K562 (cell line): ENCODE results near the gene OR4D9. TPM values are rescaled to one million over a fixed set of nuclear protein-coding genes. Genes with fewer than 3 reads are reported as not detected.

ENCODE experiments used
- CXXC5 ChIP-seq: fragments of 250-450 bp; sonication (Bioruptor Pico); IDR thresholded peaks from 2 replicates; pipeline ENCODE4 v1.8.0; 2022; ENCODE audit warnings: inconsistent platforms, mild to moderate bottlenecking, moderate library complexity
- HDAC1 ChIP-seq, 2 experiments: fragments of 450-650 bp; IDR thresholded peaks; 2 replicates each; pipeline ENCODE4 v1.6.1; 2016 to 2017; ENCODE audit warnings: inconsistent platforms in 1 of 2, mild to moderate bottlenecking in 1 of 2, moderate library complexity in 1 of 2
- L3MBTL2 ChIP-seq: fragments of 450-650 bp; IDR thresholded peaks from 2 replicates; pipeline ENCODE4 v1.6.1; 2016; ENCODE audit warnings: mild to moderate bottlenecking, moderate library complexity
- NEUROD1 ChIP-seq: fragments of 150-350 bp; IDR thresholded peaks from 2 replicates; pipeline ENCODE4 v1.6.1; 2014; ENCODE audit warnings: borderline replicate concordance, low read length, low read depth; ENCODE audit not compliant: partially characterized antibody
- NR2C1 ChIP-seq, 2 experiments: fragments of 450-650 bp; IDR thresholded peaks; 2 replicates each; pipeline ENCODE4 v1.6.1; 2017; ENCODE audit warnings: mild to moderate bottlenecking in 2 of 2, antibody characterized with exemption in 1 of 2, inconsistent platforms in 1 of 2, missing compliant biosample characterization in 1 of 2, missing genetic modification characterization in 1 of 2
- PML ChIP-seq: IDR thresholded peaks from 2 replicates; pipeline ENCODE4 v1.6.1; 2012; ENCODE audit warnings: low read length, inconsistent platforms
- RBM15 ChIP-seq: fragments of 200-400 bp; formaldehyde crosslinking; IDR thresholded peaks from 2 replicates; pipeline ENCODE4 v1.6.1; 2018; ENCODE audit warnings: mild to moderate bottlenecking, low read length, moderate library complexity; ENCODE audit not compliant: insufficient read depth
- RBM22 ChIP-seq: fragments of 200-400 bp; formaldehyde crosslinking; IDR thresholded peaks from 2 replicates; pipeline ENCODE4 v1.6.1; 2018; ENCODE audit warnings: low read length, low read depth; ENCODE audit not compliant: poor library complexity, severe bottlenecking
- RCOR1 ChIP-seq, 2 experiments: IDR thresholded peaks; 2 replicates each; pipeline ENCODE4 v1.6.1; 2012; ENCODE audit warnings: low read depth in 2 of 2, low read length in 2 of 2, borderline replicate concordance in 1 of 2, improper control_type of control experiment in 1 of 2
- SP1 ChIP-seq: sonication (generic); formaldehyde crosslinking; IDR thresholded peaks from 2 replicates; pipeline ENCODE4 v1.8.1; 2022; ENCODE audit warnings: mild to moderate bottlenecking, missing genetic modification reagents
- YBX1 ChIP-seq: fragments of 450-650 bp; IDR thresholded peaks from 2 replicates; pipeline ENCODE4 v1.7.1; 2016; ENCODE audit warnings: mild to moderate bottlenecking
- ZFP1 ChIP-seq: fragments of 450-650 bp; formaldehyde crosslinking; IDR thresholded peaks from 2 replicates; pipeline ENCODE4 v1.4.0; 2020; ENCODE audit warnings: mild to moderate bottlenecking, mixed read lengths
- ZNF551 ChIP-seq: fragments of 250-450 bp; sonication (Bioruptor Pico); IDR thresholded peaks from 2 replicates; pipeline ENCODE4 v1.5.0; 2021; ENCODE audit warnings: mild to moderate bottlenecking, moderate library complexity
- polyA plus RNA-seq, 8 experiments: library from polyadenylated mRNA; depleted of rRNA in 4 of 8; stranded (reverse) in 5 of 8; unstranded in 3 of 8; fragments of >200 nt; fragmentation: Nextera tagmentation in 2 of 8; fragmentation: Illumina TruSeq in 1 of 8; extraction: Ambion mirVana in 2 of 8; extraction: Trizol in 1 of 8; gene quantifications; 2 replicates each; pipeline versions ENCODE4 v1.2.1 to v1.2.3, GENCODE V29; 2011 to 2014; ENCODE audit warnings: inconsistent platforms in 1 of 8, missing spikeins in 1 of 8
- total RNA-seq, 7 experiments: library from RNA; depleted of rRNA in 6 of 7; stranded (reverse); fragments of >200 nt in 6 of 7; fragmentation: Illumina TruSeq in 2 of 7; extraction: Trizol in 2 of 7; gene quantifications; 2 replicates each; pipeline versions ENCODE4 v1.2.1 to v1.2.3, GENCODE V29; 2011 to 2021; ENCODE audit warnings: low replicate concordance in 1 of 7
- TF ChIP-seq, protein P1 (sequence below): fragments of 450-650 bp; IDR thresholded peaks from 2 replicates; pipeline ENCODE4 v1.7.1; 2018; ENCODE audit warnings: mild to moderate bottlenecking, low read depth; ENCODE audit not compliant: partially characterized antibody
- TF ChIP-seq, protein P2 (sequence below): fragments of 450-650 bp; IDR thresholded peaks from 2 replicates; pipeline ENCODE4 v1.6.1; 2016; ENCODE audit warnings: low read depth, mild to moderate bottlenecking, moderate library complexity
- TF ChIP-seq, protein P3 (sequence below), 2 experiments: fragments of 450-650 bp; IDR thresholded peaks; 2 replicates each; pipeline ENCODE4 v1.6.1; 2018; ENCODE audit warnings: mild to moderate bottlenecking in 2 of 2, low read depth in 1 of 2; ENCODE audit not compliant: partially characterized antibody in 2 of 2
- TF ChIP-seq, protein P4 (sequence below): IDR thresholded peaks from 2 replicates; pipeline ENCODE4 v1.6.1; 2012; ENCODE audit warnings: low read depth, low read length, improper control_type of control experiment, borderline replicate concordance

OR4D9 gene
- total and polyA plus RNA-seq, 9 of the 15 experiments (the other 6 are each of a cell fraction or from before 2014, with no cell fraction given) = not detected

DNA sequence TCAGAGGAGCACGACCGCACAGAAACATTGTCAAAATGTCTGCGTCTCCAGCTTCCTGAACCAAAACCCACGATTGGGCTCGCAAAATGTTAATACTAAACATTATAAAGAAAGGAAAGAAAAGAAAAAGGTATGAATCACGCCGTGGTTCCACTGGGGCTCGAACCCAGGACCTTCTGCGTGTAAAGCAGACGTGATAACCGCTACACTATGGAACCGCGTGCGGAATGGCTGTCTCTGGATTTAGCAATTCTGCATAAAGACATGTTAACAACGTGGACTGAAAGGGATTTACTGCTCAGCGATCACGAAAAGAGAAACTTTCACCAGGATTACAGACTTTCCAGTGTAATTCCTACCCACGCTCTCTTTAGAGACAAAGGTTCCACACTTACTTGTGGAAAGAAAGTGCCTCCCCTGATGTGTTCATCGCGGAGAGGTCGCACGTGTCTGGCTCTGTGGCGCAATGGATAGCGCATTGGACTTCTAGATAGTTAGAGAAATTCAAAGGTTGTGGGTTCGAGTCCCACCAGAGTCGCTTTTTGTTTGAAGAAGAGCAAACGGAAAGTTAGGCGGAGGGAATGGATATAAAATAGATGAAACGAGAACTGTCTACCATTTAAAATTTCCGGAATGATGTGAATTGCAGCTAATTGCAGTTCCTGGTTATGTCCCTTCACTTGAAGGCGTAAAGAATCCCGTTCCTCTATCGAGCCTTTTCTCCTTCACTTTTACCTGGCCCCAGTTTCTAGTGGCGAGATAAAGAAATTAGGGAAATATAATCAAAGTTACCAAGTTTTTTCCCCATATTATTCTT lies 39.7 kb downstream of the OR4D9 start (continued):
- TF ChIP-seq CXXC5 (CRISPR knock-in tag) (peak; percentile 58), SP1 (CRISPR knock-in tag) (no peak), RBM15 (no peak), RCOR1 (IDR thresholded peaks at IDR 0.05; ENCODE audit: borderline replicate concordance in 1 of 2, low read depth in 2 of 2, low read length in 2 of 2) (peak in 1 of 2 experiments; percentile 56; a peak in 1 of 4 replicates), PML (peak; percentile 16; the same call in 1 of the 2 replicates), ZFP1 (CRISPR knock-in tag) (peak; percentile 41; the same call in 1 of the 2 replicates), YBX1 (no peak), NR2C1 (IDR thresholded peaks at IDR 0.05) (0 out of 2 replicates have a peak, but pooled peaks have one; percentile 22), NR2C1 (tag; IDR thresholded peaks at IDR 0.05) (no peak), L3MBTL2 (peak; percentile 96), NEUROD1 (no peak), ZNF551 (CRISPR knock-in tag) (0 out of 2 replicates have a peak, but pooled peaks have one; percentile 15), RBM22 (no peak), HDAC1 (IDR thresholded peaks at IDR 0.05) (peak; percentile 71 to 100)
- TF ChIP-seq, protein P1, sequence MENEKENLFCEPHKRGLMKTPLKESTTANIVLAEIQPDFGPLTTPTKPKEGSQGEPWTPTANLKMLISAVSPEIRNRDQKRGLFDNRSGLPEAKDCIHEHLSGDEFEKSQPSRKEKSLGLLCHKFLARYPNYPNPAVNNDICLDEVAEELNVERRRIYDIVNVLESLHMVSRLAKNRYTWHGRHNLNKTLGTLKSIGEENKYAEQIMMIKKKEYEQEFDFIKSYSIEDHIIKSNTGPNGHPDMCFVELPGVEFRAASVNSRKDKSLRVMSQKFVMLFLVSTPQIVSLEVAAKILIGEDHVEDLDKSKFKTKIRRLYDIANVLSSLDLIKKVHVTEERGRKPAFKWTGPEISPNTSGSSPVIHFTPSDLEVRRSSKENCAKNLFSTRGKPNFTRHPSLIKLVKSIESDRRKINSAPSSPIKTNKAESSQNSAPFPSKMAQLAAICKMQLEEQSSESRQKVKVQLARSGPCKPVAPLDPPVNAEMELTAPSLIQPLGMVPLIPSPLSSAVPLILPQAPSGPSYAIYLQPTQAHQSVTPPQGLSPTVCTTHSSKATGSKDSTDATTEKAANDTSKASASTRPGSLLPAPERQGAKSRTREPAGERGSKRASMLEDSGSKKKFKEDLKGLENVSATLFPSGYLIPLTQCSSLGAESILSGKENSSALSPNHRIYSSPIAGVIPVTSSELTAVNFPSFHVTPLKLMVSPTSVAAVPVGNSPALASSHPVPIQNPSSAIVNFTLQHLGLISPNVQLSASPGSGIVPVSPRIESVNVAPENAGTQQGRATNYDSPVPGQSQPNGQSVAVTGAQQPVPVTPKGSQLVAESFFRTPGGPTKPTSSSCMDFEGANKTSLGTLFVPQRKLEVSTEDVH = peak; percentile 49
- TF ChIP-seq, protein P2, sequence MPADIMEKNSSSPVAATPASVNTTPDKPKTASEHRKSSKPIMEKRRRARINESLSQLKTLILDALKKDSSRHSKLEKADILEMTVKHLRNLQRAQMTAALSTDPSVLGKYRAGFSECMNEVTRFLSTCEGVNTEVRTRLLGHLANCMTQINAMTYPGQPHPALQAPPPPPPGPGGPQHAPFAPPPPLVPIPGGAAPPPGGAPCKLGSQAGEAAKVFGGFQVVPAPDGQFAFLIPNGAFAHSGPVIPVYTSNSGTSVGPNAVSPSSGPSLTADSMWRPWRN = peak; percentile 45; the same call in 1 of the 2 replicates
- TF ChIP-seq, protein P3, sequence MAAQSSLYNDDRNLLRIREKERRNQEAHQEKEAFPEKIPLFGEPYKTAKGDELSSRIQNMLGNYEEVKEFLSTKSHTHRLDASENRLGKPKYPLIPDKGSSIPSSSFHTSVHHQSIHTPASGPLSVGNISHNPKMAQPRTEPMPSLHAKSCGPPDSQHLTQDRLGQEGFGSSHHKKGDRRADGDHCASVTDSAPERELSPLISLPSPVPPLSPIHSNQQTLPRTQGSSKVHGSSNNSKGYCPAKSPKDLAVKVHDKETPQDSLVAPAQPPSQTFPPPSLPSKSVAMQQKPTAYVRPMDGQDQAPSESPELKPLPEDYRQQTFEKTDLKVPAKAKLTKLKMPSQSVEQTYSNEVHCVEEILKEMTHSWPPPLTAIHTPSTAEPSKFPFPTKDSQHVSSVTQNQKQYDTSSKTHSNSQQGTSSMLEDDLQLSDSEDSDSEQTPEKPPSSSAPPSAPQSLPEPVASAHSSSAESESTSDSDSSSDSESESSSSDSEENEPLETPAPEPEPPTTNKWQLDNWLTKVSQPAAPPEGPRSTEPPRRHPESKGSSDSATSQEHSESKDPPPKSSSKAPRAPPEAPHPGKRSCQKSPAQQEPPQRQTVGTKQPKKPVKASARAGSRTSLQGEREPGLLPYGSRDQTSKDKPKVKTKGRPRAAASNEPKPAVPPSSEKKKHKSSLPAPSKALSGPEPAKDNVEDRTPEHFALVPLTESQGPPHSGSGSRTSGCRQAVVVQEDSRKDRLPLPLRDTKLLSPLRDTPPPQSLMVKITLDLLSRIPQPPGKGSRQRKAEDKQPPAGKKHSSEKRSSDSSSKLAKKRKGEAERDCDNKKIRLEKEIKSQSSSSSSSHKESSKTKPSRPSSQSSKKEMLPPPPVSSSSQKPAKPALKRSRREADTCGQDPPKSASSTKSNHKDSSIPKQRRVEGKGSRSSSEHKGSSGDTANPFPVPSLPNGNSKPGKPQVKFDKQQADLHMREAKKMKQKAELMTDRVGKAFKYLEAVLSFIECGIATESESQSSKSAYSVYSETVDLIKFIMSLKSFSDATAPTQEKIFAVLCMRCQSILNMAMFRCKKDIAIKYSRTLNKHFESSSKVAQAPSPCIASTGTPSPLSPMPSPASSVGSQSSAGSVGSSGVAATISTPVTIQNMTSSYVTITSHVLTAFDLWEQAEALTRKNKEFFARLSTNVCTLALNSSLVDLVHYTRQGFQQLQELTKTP (IDR thresholded peaks at IDR 0.05; ENCODE audit: low read depth in 1 of 2, partially characterized antibody in 2 of 2) = peak; percentile 12 to 19
- TF ChIP-seq, protein P4, sequence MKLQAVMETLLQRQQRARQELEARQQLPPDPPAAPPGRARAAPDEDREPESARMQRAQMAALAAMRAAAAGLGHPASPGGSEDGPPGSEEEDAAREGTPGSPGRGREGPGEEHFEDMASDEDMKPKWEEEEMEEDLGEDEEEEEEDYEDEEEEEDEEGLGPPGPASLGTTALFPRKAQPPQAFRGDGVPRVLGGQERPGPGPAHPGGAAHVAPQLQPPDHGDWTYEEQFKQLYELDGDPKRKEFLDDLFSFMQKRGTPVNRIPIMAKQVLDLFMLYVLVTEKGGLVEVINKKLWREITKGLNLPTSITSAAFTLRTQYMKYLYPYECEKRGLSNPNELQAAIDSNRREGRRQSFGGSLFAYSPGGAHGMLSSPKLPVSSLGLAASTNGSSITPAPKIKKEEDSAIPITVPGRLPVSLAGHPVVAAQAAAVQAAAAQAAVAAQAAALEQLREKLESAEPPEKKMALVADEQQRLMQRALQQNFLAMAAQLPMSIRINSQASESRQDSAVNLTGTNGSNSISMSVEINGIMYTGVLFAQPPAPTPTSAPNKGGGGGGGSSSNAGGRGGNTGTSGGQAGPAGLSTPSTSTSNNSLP = no peak
